ENCODE measurements around the gene KNDC1.

The KNDC1 gene

GRCh38 chr10:133196221-133196915, 36.3 kb downstream of the KNDC1 start:
- TF ChIP-seq SIN3A (IDR thresholded peaks at IDR 0.05; ENCODE audit: borderline replicate concordance, insufficient read depth, low read length) (no peak), REST (IDR thresholded peaks at IDR 0.05; ENCODE audit: insufficient read depth in 1 of 2, low read depth in 2 of 2, low read length in 2 of 2) (no peak), FOXP2 (optimal IDR thresholded peaks at IDR 0.05; ENCODE audit: borderline replicate concordance, extremely low read depth, extremely low read length, insufficient read depth) (no peak)

GRCh38 chr10:133196936-133197758, 37.1 kb downstream of the KNDC1 start:
- TF ChIP-seq TAF1 (IDR thresholded peaks at IDR 0.05; ENCODE audit: borderline replicate concordance, insufficient read depth, low read length) (no peak), REST (IDR thresholded peaks at IDR 0.05; ENCODE audit: insufficient read depth in 1 of 2, low read depth in 2 of 2, low read length in 2 of 2) (no peak), POLR2AphosphoS5 (IDR thresholded peaks at IDR 0.05; ENCODE audit: low read depth, low read length) (no peak), SIN3A (IDR thresholded peaks at IDR 0.05; ENCODE audit: borderline replicate concordance, insufficient read depth, low read length) (no peak), FOXP2 (optimal IDR thresholded peaks at IDR 0.05; ENCODE audit: borderline replicate concordance, extremely low read depth, extremely low read length, insufficient read depth) (no peak)

- no peak for TF ChIP-seq TAF1 (IDR thresholded peaks at IDR 0.05; ENCODE audit: borderline replicate concordance, insufficient read depth, low read length)
- no peak for TF ChIP-seq POLR2AphosphoS5 (IDR thresholded peaks at IDR 0.05; ENCODE audit: low read depth, low read length)
- TF ChIP-seq REST (IDR thresholded peaks at IDR 0.05; ENCODE audit: insufficient read depth in 1 of 2, low read depth in 2 of 2, low read length in 2 of 2): no peak
- no peak for TF ChIP-seq FOXP2 (optimal IDR thresholded peaks at IDR 0.05; ENCODE audit: borderline replicate concordance, extremely low read depth, extremely low read length, insufficient read depth)
- no peak for TF ChIP-seq SIN3A (IDR thresholded peaks at IDR 0.05; ENCODE audit: borderline replicate concordance, insufficient read depth, low read length)
Measured at GRCh38 chr10:133197786-133198185, 37.8 kb downstream of the KNDC1 start.

GRCh38 chr10:133198206-133198605, 38.2 kb downstream of the KNDC1 start:
- TF ChIP-seq FOXP2 (optimal IDR thresholded peaks at IDR 0.05; ENCODE audit: borderline replicate concordance, extremely low read depth, extremely low read length, insufficient read depth) (no peak), TAF1 (IDR thresholded peaks at IDR 0.05; ENCODE audit: borderline replicate concordance, insufficient read depth, low read length) (no peak), POLR2AphosphoS5 (IDR thresholded peaks at IDR 0.05; ENCODE audit: low read depth, low read length) (no peak), SIN3A (IDR thresholded peaks at IDR 0.05; ENCODE audit: borderline replicate concordance, insufficient read depth, low read length) (no peak), REST (IDR thresholded peaks at IDR 0.05; ENCODE audit: insufficient read depth in 1 of 2, low read depth in 2 of 2, low read length in 2 of 2) (no peak)
